Retinal pigment epithelial cell (primary cell): ENCODE data around the gene VAMP3.

Source experiments
- DNase-seq: peaks from one replicate; pipeline ENCODE4 v3.0.0-alpha.2; 2010; ENCODE audit warnings: low read depth
- H3K4me3 ChIP-seq: 2 replicates; pipeline ENCODE4 v1.5.1; 2011; ENCODE audit warnings: mild to moderate bottlenecking, low read length, control low read depth, moderate library complexity
- CTCF ChIP-seq: conservative IDR thresholded peaks from 2 replicates; pipeline ENCODE4 v1.5.1; 2011; ENCODE audit warnings: low read depth, low read length, control low read depth, inconsistent platforms

The VAMP3 gene

GRCh38 chr1:7761103-7761502 is 10.0 kb upstream of the VAMP3 start:
- DNase-seq = no peak
- H3K4me3 ChIP-seq = no peak overlapping the region
- TF ChIP-seq CTCF = no peak

- TF ChIP-seq CTCF = no peak
These were observed 3.9 kb upstream of the VAMP3 start for GRCh38 chr1:7767176-7767575.

GRCh38 chr1:7768583-7768982 is 2.5 kb upstream of the VAMP3 start:
- no peak overlapping the region for H3K4me3 ChIP-seq
- TF ChIP-seq CTCF = no peak
- DNase-seq = no peak

More at GRCh38 chr1:7767176-7767575, 3.9 kb upstream of the VAMP3 start:
- DNase-seq = no peak
- H3K4me3 ChIP-seq = no peak overlapping the region

GRCh38 chr1:7769673-7770412 is 1.3 kb upstream of the VAMP3 start:
- TF ChIP-seq CTCF = no peak
- H3K4me3 ChIP-seq = no peak overlapping the region
- no peak for DNase-seq

- TF ChIP-seq CTCF = no peak
- DNase-seq = no peak
- peak overlapping the region; percentile 88 for H3K4me3 ChIP-seq
These were observed 463 bp upstream of the VAMP3 start for GRCh38 chr1:7770669-7770996.

GRCh38 chr1:7771823-7772299 is 765 bp downstream of the VAMP3 start:
- TF ChIP-seq CTCF = no peak
- H3K4me3 ChIP-seq = peak overlapping the region; percentile 88
- no peak for DNase-seq

- no peak for TF ChIP-seq CTCF
- no peak for DNase-seq
- H3K4me3 ChIP-seq = no peak overlapping the region
These were observed 6.5 kb downstream of the VAMP3 start for GRCh38 chr1:7777591-7777990.
